NCI-H2029 (cell line): ENCODE data around the gene GPR6.

ENCODE experiments used
- DNase-seq: peaks from one replicate; lab custom pipeline; 2025; lab: John Stamatoyannopoulos, UW

The GPR6 gene

DNA sequence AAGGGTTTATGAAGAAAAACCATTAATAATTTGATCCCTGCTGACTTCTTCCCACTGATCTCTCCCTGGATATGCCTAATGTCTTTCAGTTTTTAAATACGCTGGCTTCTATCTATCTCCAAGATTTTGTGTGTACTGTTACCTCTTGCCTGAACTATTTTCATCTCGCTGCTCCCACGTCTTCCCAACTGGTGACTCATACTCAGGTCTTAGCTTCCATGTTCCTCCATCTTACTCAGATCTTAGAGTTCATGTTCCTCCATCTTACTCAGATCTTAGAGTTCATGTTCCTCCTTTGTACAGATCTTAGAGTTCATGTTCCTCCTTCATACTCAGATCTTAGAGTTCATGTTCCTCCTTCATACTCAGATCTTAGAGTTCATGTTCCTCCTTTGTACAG lies 21.6 kb downstream of the GPR6 start:
- no peak for DNase-seq

DNA sequence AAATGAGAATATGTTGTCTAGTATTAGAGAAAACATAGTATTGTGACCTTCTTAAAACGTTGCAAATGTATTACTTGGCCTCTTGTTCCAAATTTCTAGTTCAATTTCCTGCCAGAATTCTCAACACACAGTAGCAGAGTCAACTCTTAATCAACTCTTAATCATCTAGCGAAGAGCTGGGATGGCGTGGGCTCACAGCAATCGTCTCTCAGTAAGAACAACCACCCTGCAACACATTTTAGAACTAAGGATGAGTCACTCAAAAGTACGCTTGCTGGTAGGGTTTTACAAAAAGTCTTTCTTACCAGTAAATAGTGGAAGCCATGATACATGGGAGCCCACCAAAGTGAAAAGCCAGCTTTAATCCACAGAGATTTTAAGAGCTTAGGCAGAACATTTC lies 24.6 kb downstream of the GPR6 start:
- no peak for DNase-seq

DNA sequence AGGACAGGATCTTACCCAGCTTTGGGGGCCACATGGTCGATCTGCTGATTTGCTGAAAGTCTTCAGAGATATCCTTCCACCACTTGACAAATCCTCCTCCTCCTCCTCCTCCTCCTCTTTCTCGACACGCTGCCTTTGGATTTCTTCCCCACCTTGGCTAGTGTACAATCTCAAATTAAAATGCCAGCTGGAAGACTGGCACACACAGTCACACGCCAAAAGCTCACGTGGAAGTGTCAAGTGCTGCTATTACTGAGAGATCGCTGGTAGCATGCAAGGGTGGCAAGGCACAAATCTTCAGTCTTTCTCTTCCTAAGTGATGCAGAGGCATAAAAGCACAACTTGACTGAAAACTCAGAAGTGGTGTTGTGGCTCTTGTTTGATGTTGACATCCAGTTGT lies 35.3 kb downstream of the GPR6 start:
- DNase-seq = no peak

DNA sequence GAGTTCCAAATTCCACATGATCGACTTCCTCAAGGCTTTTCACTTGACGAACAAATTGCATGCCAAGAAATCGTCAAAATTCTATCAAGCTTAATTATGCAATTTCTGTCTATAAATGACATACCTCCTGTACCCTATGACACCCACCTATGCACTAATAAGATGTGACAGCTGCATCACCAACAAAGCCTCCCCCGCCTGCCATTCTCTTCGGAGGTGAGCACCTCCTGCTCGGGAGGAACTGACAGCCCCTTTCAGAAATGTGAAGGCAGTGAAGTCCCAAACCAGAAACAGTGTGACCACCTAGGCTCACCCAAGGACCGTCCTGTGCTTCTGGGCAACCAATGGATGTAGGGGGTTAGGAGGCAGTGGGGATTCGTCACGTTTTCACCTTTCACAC lies 37.1 kb downstream of the GPR6 start:
- DNase-seq = no peak

DNA sequence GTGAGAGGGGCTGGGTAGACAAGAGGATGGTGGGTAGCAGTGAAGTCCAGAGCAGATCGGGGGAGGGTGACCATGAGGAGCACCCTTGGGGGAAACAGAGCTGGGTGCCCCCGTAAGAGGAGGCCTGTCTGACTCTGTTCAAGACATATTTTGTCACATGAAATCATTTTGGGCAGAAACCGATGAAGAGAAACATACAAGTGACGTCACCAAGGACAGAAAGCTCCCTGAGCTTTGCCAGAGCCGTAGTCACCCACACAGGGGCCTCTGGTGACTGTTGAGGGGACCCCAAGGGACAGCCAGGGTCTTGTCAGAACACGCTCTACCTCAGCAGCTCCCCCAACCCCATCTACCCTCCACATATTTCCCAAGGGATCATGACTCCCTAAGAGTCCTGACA lies 39.2 kb downstream of the GPR6 start:
- DNase-seq = no peak

DNA sequence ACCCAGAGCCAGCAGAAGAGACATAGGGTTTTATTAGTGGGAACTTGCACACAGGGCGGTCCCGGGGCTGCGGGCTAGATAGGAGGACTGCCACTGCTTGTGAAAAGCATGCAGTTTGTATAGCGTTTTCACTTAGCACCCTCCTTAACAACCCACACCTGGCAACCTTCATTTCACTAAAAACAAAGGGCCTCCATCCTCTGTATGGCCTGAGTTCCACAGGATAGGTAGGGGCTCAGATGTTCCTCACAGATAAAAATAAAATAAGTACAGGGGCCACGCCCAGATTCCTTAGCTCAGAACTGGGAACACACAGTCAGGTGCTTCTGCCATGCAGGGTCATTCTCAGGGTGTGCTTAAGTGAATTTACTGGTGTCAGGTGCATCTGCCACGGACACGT lies 39.8 kb downstream of the GPR6 start:
- no peak for DNase-seq

DNA sequence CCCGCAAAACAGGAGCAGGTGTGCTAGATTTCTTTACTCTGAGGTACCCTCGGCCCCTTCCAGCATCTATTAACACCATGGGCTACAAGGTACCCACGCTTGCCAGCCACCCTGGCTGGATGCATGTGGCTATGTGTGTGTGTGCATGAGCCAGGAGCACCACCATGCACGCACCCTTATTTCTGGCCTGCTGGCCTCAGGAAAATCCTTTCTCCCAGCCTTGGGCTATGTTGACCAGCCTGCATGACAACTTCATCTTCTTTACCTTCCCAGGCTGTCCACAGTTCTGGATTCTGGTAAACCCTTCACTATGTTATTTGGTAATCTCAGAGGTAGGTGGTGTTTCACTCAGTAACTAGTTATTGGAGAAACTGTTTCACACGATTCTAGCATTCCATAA lies 40.4 kb downstream of the GPR6 start:
- no peak for DNase-seq

DNA sequence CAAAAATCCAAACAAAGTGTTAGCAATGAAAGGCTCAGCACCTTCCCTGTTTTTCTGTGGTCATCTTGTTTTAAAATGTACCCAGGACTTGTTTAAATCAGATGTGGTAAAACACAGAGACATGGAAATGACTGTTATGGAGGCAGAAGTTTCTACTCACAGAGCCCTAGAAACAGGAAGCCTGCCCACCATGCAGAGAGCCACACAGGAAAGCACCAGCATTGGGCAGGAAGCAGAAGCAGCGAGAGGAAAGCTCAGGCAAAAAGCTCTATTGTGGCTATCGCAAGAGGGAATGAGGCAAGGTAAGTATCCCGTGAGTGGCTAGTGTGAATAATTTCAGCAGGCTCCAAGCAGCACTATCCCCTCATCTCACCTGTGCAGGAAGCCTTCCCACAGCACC lies 42.8 kb downstream of the GPR6 start:
- no peak for DNase-seq

DNA sequence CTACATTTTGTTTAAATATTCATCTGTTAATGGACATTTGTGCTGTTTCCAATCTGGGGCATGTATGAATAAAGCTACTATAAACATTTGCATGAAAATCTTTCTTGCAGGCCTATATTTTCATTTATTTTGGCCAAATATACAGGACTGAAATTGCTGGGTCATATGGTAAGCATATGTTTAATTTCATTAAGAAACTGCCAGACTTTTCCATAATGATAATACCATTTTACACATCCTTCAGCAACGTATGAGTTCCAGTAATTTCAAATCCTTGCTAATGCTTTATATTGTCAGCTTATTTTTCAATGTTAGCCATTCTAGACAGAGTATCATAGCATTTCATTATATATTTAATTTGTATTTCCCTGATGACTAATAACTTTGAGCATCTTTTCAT lies 51.0 kb downstream of the GPR6 start:
- DNase-seq = no peak
